GM12891 (cell line): ENCODE data around the gene SPCS1.
"Not testable (repeated sequence)": the region's sequence is repeated elsewhere in the genome, so short reads cannot be mapped to it uniquely, and the experiment has no call there.

Experiments used
- DNase-seq: peaks from one replicate; pipeline ENCODE4 v3.0.0; 2011; ENCODE audit warnings: low spot score; ENCODE audit not compliant: insufficient read length
- FAIRE-seq: peaks from 2 replicates; lab custom pipeline; 2011; peaks lifted over from hg19 to GRCh38; lab: Jason Lieb, UNC
- PAX5 ChIP-seq: IDR thresholded peaks from 2 replicates; pipeline ENCODE4 v1.6.1; 2011; ENCODE audit warnings: low read length, moderate library complexity, mild to moderate bottlenecking; ENCODE audit not compliant: insufficient read depth, severe bottlenecking
- POLR2A ChIP-seq: IDR thresholded peaks from 2 replicates; pipeline ENCODE4 v1.6.1; 2011; ENCODE audit warnings: low read depth, low read length, control low read depth
- POLR2AphosphoS5 ChIP-seq: IDR thresholded peaks from 2 replicates; pipeline ENCODE4 v1.6.1; 2011; ENCODE audit warnings: low read depth, low read length, control low read depth
- POU2F2 ChIP-seq: IDR thresholded peaks from 2 replicates; pipeline ENCODE4 v1.6.1; 2011; ENCODE audit warnings: low read depth, mild to moderate bottlenecking, control low read depth, low read length, moderate library complexity
- SPI1 ChIP-seq: IDR thresholded peaks from 2 replicates; pipeline ENCODE4 v1.6.1; 2011; ENCODE audit warnings: low read depth, low read length, control low read depth
- TAF1 ChIP-seq: IDR thresholded peaks from 2 replicates; pipeline ENCODE4 v1.6.1; 2011; ENCODE audit warnings: low read depth, low read length, control low read depth

The SPCS1 gene

GRCh38 chr3:52712291-52713212, 6.6 kb downstream of the SPCS1 start:
- DNase-seq: no peak
- TF ChIP-seq PAX5: no peak
- TF ChIP-seq SPI1: no peak
- TF ChIP-seq POLR2AphosphoS5: no peak
- no peak for TF ChIP-seq TAF1
- TF ChIP-seq POU2F2: no peak
- TF ChIP-seq POLR2A: no peak
- peak; percentile 52 for FAIRE-seq

GRCh38 chr3:52714335-52715302, 8.7 kb downstream of the SPCS1 start:
- no peak for TF ChIP-seq POLR2A
- TF ChIP-seq POU2F2: no peak
- TF ChIP-seq SPI1: no peak
- no peak for TF ChIP-seq PAX5
- no peak for TF ChIP-seq POLR2AphosphoS5
- TF ChIP-seq TAF1: no peak
- no peak for DNase-seq
- no peak for FAIRE-seq

- no peak for FAIRE-seq
- DNase-seq: no peak
- TF ChIP-seq POU2F2 (no peak), TAF1 (no peak), POLR2AphosphoS5 (no peak), POLR2A (no peak), SPI1 (no peak), PAX5 (no peak)
Observed at GRCh38 chr3:52715714-52716305, 9.9 kb downstream of the SPCS1 start.

DNA sequence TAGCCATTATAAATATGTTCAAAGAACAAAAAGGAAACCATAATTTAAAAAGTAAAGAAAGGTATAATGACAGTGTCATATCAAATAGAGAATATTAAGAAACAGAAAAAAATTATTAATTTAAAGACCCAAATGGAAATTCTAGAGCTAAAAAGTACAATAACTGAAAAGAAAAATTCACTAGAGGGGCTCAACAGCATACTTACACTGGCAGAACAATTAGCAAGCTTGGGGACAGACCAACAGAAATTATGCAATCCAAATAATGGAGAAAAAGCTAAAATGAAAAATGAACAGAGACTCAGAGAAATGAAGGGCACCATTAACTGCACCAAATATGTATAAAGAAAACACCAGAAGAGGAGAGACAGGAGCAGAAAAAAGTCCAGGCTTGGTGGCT, 13.7 kb downstream of the SPCS1 start:
- no peak for DNase-seq
- FAIRE-seq: no peak
- no peak for TF ChIP-seq PAX5
- no peak for TF ChIP-seq POLR2A
- no peak for TF ChIP-seq TAF1
- TF ChIP-seq SPI1: no peak
- no peak for TF ChIP-seq POLR2AphosphoS5
- no peak for TF ChIP-seq POU2F2

GRCh38 chr3:52721002-52721729, 15.3 kb downstream of the SPCS1 start:
- FAIRE-seq (peak; percentile 96), DNase-seq (peak; percentile 25)

DNA sequence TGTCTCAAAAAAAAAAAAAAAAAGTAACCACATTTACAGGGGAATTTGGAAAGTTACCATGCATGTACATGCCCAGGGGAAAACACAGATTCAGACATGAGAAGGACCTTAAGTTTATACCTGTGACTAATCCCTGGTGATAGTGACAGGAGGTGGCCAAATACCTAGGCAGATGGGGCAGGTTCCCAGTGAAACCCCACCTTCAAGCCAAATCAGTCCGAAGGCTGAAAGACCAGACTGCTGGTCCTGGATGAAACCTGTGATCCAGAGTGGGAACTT, 15.8 kb downstream of the SPCS1 start:
- no peak for DNase-seq
- TF ChIP-seq POLR2AphosphoS5 (no peak), SPI1 (no peak), TAF1 (no peak), POLR2A (no peak), PAX5 (no peak), POU2F2 (no peak)
- no peak for FAIRE-seq

More at GRCh38 chr3:52721002-52721729, 15.3 kb downstream of the SPCS1 start:
- TF ChIP-seq TAF1: no peak

DNA sequence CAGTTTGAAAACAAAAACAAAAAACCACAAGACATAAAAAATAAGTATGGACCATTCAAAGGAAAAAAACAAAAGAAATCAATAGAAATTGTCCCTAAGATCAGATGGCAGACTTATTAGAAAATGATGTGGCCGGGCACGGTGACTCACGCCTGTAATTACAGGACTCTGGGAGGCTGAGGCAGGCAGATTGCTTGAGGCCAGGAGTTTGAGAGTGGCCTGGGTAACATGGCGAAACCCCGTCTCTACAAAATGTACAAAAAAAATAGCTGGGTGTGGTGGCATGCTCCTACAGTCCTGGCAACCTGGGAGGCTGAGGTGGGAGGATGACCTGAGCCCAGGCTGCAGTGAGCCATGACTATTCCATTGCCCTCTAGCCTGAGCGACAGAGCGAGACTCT, 16.6 kb downstream of the SPCS1 start:
- TF ChIP-seq POLR2A (no peak), POLR2AphosphoS5 (no peak), TAF1 (no peak), PAX5 (no peak), POU2F2 (no peak), SPI1 (no peak)
- FAIRE-seq (peak; percentile 61), DNase-seq (no peak)

- no peak for DNase-seq
- no peak for FAIRE-seq
- TF ChIP-seq TAF1 (no peak), POU2F2 (no peak), PAX5 (no peak), SPI1 (no peak), POLR2AphosphoS5 (no peak), POLR2A (no peak)
Observed at GRCh38 chr3:52723935-52724334, 18.0 kb downstream of the SPCS1 start.

- TF ChIP-seq PAX5: no peak
- no peak for TF ChIP-seq TAF1
- no peak for TF ChIP-seq POLR2A
- no peak for TF ChIP-seq POU2F2
- TF ChIP-seq POLR2AphosphoS5: no peak
- TF ChIP-seq SPI1: no peak
- FAIRE-seq: no peak
- no peak for DNase-seq
Observed at GRCh38 chr3:52724511-52724910, 18.6 kb downstream of the SPCS1 start.

DNA sequence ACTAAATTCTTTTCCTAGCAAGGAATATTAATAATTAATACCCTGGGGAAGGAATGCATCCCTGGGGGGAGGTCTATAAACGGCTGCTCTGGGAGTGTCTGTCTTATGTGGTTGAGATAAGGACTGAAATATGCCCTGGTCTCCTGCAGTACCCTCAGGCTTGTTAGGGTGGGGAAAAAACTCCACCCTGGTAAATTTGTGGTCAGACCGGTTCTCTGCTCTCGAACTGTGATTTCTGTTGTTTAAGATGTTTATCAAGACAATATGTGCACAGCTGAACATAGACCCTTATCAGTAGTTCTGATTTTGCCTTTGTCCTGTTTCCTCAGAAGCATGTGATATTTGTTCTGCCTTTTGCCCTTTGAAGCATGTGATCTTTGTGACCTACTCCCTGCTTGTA, 22.8 kb downstream of the SPCS1 start:
- not testable (repeated sequence) for FAIRE-seq, DNase-seq
